Muscle of leg (tissue), 16 donors: ENCODE data around the gene OR12D1. TPM values are rescaled to one million over a fixed set of nuclear protein-coding genes. Genes with fewer than 3 reads are reported as not detected.

Source experiments
- DNase-seq: peaks from one replicate; pipeline ENCODE4 v3.0.0; 2013
- H3K27ac ChIP-seq: one replicate; pipeline ENCODE4 v1.5.1; 2013; ENCODE audit warnings: mild to moderate bottlenecking, low read length, control low read depth
- H3K27me3 ChIP-seq: one replicate; pipeline ENCODE4 v1.6.1; 2013; ENCODE audit warnings: low read length; ENCODE audit not compliant: control insufficient read depth, insufficient read depth
- H3K36me3 ChIP-seq: one replicate; pipeline ENCODE4 v1.6.1; 2013; ENCODE audit warnings: low read length; ENCODE audit not compliant: control insufficient read depth, insufficient read depth
- H3K4me1 ChIP-seq: one replicate; pipeline ENCODE4 v1.6.1; 2013; ENCODE audit warnings: low read length; ENCODE audit not compliant: control insufficient read depth, insufficient read depth
- H3K4me3 ChIP-seq: one replicate; pipeline ENCODE4 v1.5.1; 2013; ENCODE audit warnings: low read length, control low read depth
- H3K9me3 ChIP-seq: replicated peaks from 2 replicates; pipeline ENCODE4 v1.6.1; 2013; ENCODE audit warnings: low read depth, low read length; ENCODE audit not compliant: control insufficient read depth
- WGBS: methylation state at CpG from one replicate; pipeline ENCODE4 v1.1.5; 2013; ENCODE audit warnings: missing lambda C conversion rate; ENCODE audit not compliant: insufficient coverage; 5-methylcytosine and 5-hydroxymethylcytosine counted together
- long read RNA-seq, 11 donors: transcript quantifications; one replicate each; lab custom pipeline, GENCODE V29; 2026
- polyA plus RNA-seq, 8 donors: library from polyadenylated mRNA; unstranded; fragments of 120-200 nt; gene quantifications; one replicate each; pipeline versions ENCODE4 v1.2.1 to v1.2.3, GENCODE V29; 2013; ENCODE audit warnings: inconsistent platforms in 1 of 8, low replicate concordance in 1 of 8; ENCODE audit not compliant: insufficient read length in 8 of 8, insufficient read depth in 1 of 8
- total RNA-seq: library from RNA; stranded (reverse); fragments of 120-200 nt; gene quantifications from one replicate; pipeline ENCODE4 v1.2.4, GENCODE V29; 2013

The OR12D1 gene
- total RNA-seq (not detected), polyA plus RNA-seq (not detected)
- long read RNA-seq, donor 1, result 0 reads
- long read RNA-seq, donor 2, result 0 reads
- long read RNA-seq, donor 3, result 0 reads
- long read RNA-seq, donor 4, result 0 reads
- long read RNA-seq, donor 5, result 0 reads
- long read RNA-seq, donor 6, result 0 reads
- long read RNA-seq, donor 7, result 0 reads
- long read RNA-seq, donor 8, result 0 reads
- long read RNA-seq, donor 9, result 0 reads
- long read RNA-seq, donor 10, result 0 reads
- long read RNA-seq, donor 11, result 0 reads

GRCh38 chr6:29414588-29414987, at the start of gene OR12D1:
OR12D1 (plus strand) TSS chr6:29414928.
- H3K4me1 ChIP-seq, result no peaks in the 10 kb centered on the region
- DNase-seq, result no peak
- no peaks in the 10 kb centered on the region for H3K27me3 ChIP-seq
- H3K27ac ChIP-seq, result no peak within 1 kb of the TSS
- peaks cover 6% of the 10 kb centered on the region for H3K9me3 ChIP-seq
- no peak within 1 kb of the TSS for H3K4me3 ChIP-seq
- H3K36me3 ChIP-seq, result no peaks in the 10 kb centered on the region

GRCh38 chr6:29368765-29369164, 46.0 kb upstream of the OR12D1 start, which contains the start of gene OR5V1:
OR5V1 (minus strand) TSS chr6:29368865; CDS start chr6:29356195, 12,670 bp downstream.
- no peak within 1 kb of the TSS for H3K27ac ChIP-seq
- no peaks in the 10 kb centered on the region for H3K27me3 ChIP-seq
- WGBS, result 85% methylated on average over 3 of the region's 3 CpGs
- H3K9me3 ChIP-seq, result no peaks in the 10 kb centered on the region
- no peaks in the 10 kb centered on the region for H3K4me1 ChIP-seq
- no peaks in the 10 kb centered on the region for H3K36me3 ChIP-seq
- H3K4me3 ChIP-seq, result no peak within 1 kb of the TSS
- no peak for DNase-seq

GRCh38 chr6:29375191-29375590, 39.5 kb upstream of the OR12D1 start, which contains the start of gene OR12D3:
OR12D3 (minus strand) TSS chr6:29375291; CDS start chr6:29375287, 4 bp downstream.
- H3K4me3 ChIP-seq, result no peak within 1 kb of the TSS
- H3K27ac ChIP-seq, result no peak within 1 kb of the TSS
- no CpG with 5 or more reads among the region's 1 CpG for WGBS
- H3K4me1 ChIP-seq, result no peaks in the 10 kb centered on the region
- no peaks in the 10 kb centered on the region for H3K36me3 ChIP-seq
- H3K27me3 ChIP-seq, result no peaks in the 10 kb centered on the region
- no peaks in the 10 kb centered on the region for H3K9me3 ChIP-seq
- no peak for DNase-seq

GRCh38 chr6:29376003-29376402, 38.7 kb upstream of the OR12D1 start:
- Histone ChIP-seq H3K36me3 (no peaks in the 10 kb centered on the region), H3K27ac (no peak overlapping the region), H3K4me3 (no peak overlapping the region), H3K27me3 (no peaks in the 10 kb centered on the region), H3K4me1 (no peaks in the 10 kb centered on the region), H3K9me3 (no peaks in the 10 kb centered on the region)
- peak; percentile 3 for DNase-seq

- Histone ChIP-seq H3K36me3 (no peaks in the 10 kb centered on the region), H3K4me3 (no peak overlapping the region), H3K9me3 (no peaks in the 10 kb centered on the region), H3K4me1 (no peaks in the 10 kb centered on the region), H3K27me3 (no peaks in the 10 kb centered on the region), H3K27ac (no peak overlapping the region)
- DNase-seq, result no peak
- no CpG with 5 or more reads among the region's 4 CpGs for WGBS
Observed at GRCh38 chr6:29388533-29388932, 26.2 kb upstream of the OR12D1 start.

GRCh38 chr6:29395331-29395730, 19.4 kb upstream of the OR12D1 start, which contains the start of gene OR12D2:
OR12D2 (plus strand) TSS chr6:29395631; CDS start chr6:29396700, 1,069 bp downstream.
- no peaks in the 10 kb centered on the region for H3K27me3 ChIP-seq
- H3K4me1 ChIP-seq, result no peaks in the 10 kb centered on the region
- H3K27ac ChIP-seq, result no peak within 1 kb of the TSS
- no peaks in the 10 kb centered on the region for H3K36me3 ChIP-seq
- no peaks in the 10 kb centered on the region for H3K9me3 ChIP-seq
- H3K4me3 ChIP-seq, result no peak within 1 kb of the TSS
- no peak for DNase-seq

GRCh38 chr6:29399525-29399924, 15.2 kb upstream of the OR12D1 start:
- no peaks in the 10 kb centered on the region for H3K36me3 ChIP-seq
- no peaks in the 10 kb centered on the region for H3K27me3 ChIP-seq
- H3K4me3 ChIP-seq, result no peak overlapping the region
- no peaks in the 10 kb centered on the region for H3K4me1 ChIP-seq
- no peak for DNase-seq
- no peak overlapping the region for H3K27ac ChIP-seq
- H3K9me3 ChIP-seq, result no peaks in the 10 kb centered on the region
- no CpG with 5 or more reads among the region's 2 CpGs for WGBS

- Histone ChIP-seq H3K9me3 (no peaks in the 10 kb centered on the region), H3K27ac (no peak overlapping the region), H3K4me3 (no peak overlapping the region), H3K4me1 (no peaks in the 10 kb centered on the region), H3K27me3 (no peaks in the 10 kb centered on the region), H3K36me3 (no peaks in the 10 kb centered on the region)
- DNase-seq, result no peak
- no CpG with 5 or more reads among the region's 1 CpG for WGBS
Observed at GRCh38 chr6:29403801-29404200, 10.9 kb upstream of the OR12D1 start.

- DNase-seq, result no peak
- Histone ChIP-seq H3K9me3 (no peaks in the 10 kb centered on the region), H3K36me3 (no peaks in the 10 kb centered on the region), H3K4me3 (no peak overlapping the region), H3K4me1 (no peaks in the 10 kb centered on the region), H3K27ac (no peak overlapping the region), H3K27me3 (no peaks in the 10 kb centered on the region)
- WGBS, result 67% methylated on average over 1 of the region's 3 CpGs
Observed at GRCh38 chr6:29419516-29419915, 4.8 kb downstream of the OR12D1 start.

GRCh38 chr6:29424168-29424567, 9.4 kb downstream of the OR12D1 start:
- no peak overlapping the region for H3K27ac ChIP-seq
- no CpG with 5 or more reads among the region's 2 CpGs for WGBS
- H3K9me3 ChIP-seq, result no peaks in the 10 kb centered on the region
- no peak for DNase-seq
- no peaks in the 10 kb centered on the region for H3K36me3 ChIP-seq
- no peak overlapping the region for H3K4me3 ChIP-seq
- H3K27me3 ChIP-seq, result no peaks in the 10 kb centered on the region
- no peaks in the 10 kb centered on the region for H3K4me1 ChIP-seq

GRCh38 chr6:29424575-29424974, 9.8 kb downstream of the OR12D1 start:
- no peak overlapping the region for H3K4me3 ChIP-seq
- no peak overlapping the region for H3K27ac ChIP-seq
- no peaks in the 10 kb centered on the region for H3K4me1 ChIP-seq
- no peaks in the 10 kb centered on the region for H3K9me3 ChIP-seq
- no CpG with 5 or more reads among the region's 2 CpGs for WGBS
- DNase-seq, result no peak
- no peaks in the 10 kb centered on the region for H3K27me3 ChIP-seq
- H3K36me3 ChIP-seq, result no peaks in the 10 kb centered on the region
